ENCODE measurements around the gene EMCN. TPM values are rescaled to one million over a fixed set of nuclear protein-coding genes. Genes with fewer than 3 reads are reported as not detected.
"Not testable (repeated sequence)": the region's sequence is repeated elsewhere in the genome, so short reads cannot be mapped to it uniquely, and the experiment has no call there.

The EMCN gene
- total RNA-seq, 4 donors from 2014 or later: 33.3 to 84.1 (median 54.3) TPM

GRCh38 chr4:100533741-100534140 lies 15.9 kb upstream of the EMCN start:
- Histone ChIP-seq H3K27ac (no peak overlapping the region), H3K9me3 (no peaks in the 10 kb centered on the region), H3K4me3 (no peak overlapping the region), H3K36me3 (no peaks in the 10 kb centered on the region), H3K4me1 (no peaks in the 10 kb centered on the region), H3K27me3 (no peaks in the 10 kb centered on the region)
- TF ChIP-seq POLR2A (IDR thresholded peaks at IDR 0.05) (no peak), CTCF (IDR thresholded peaks at IDR 0.05) (no peak)
- intact Hi-C loops (cut with DNase I; ENCODE audit: low total_unique reads): no loop called here
- no peak for DNase-seq

- intact Hi-C loops (cut with DNase I; ENCODE audit: low total_unique reads): not testable (repeated sequence)
These were observed 12.3 kb upstream of the EMCN start for GRCh38 chr4:100530161-100530560.

GRCh38 chr4:100525686-100526085 lies 7.9 kb upstream of the EMCN start:
- no peaks in the 10 kb centered on the region for H3K9me3 ChIP-seq
- no peaks in the 10 kb centered on the region for H3K36me3 ChIP-seq
- no peaks in the 10 kb centered on the region for H3K27me3 ChIP-seq
- H3K27ac ChIP-seq: no peak overlapping the region
- H3K4me3 ChIP-seq: no peak overlapping the region
- no peak for DNase-seq
- no peaks in the 10 kb centered on the region for H3K4me1 ChIP-seq
- intact Hi-C loops (cut with DNase I; ENCODE audit: low total_unique reads): no loop called here
- no peak for TF ChIP-seq POLR2A (IDR thresholded peaks at IDR 0.05)
- TF ChIP-seq CTCF (IDR thresholded peaks at IDR 0.05): no peak

More at GRCh38 chr4:100530161-100530560, 12.3 kb upstream of the EMCN start:
- H3K27me3 ChIP-seq, H3K9me3 ChIP-seq, H3K27ac ChIP-seq, H3K4me3 ChIP-seq, H3K4me1 ChIP-seq, H3K36me3 ChIP-seq, DNase-seq: not testable (repeated sequence)

GRCh38 chr4:100519205-100519604 lies 1.4 kb upstream of the EMCN start:
- intact Hi-C loops (cut with DNase I; ENCODE audit: low total_unique reads): no loop called here
- Histone ChIP-seq H3K27me3 (no peaks in the 10 kb centered on the region), H3K36me3 (no peaks in the 10 kb centered on the region), H3K4me1 (no peaks in the 10 kb centered on the region), H3K4me3 (no peak overlapping the region), H3K9me3 (no peaks in the 10 kb centered on the region), H3K27ac (no peak overlapping the region)
- no peak for TF ChIP-seq CTCF (IDR thresholded peaks at IDR 0.05)
- DNase-seq: no peak

GRCh38 chr4:100516225-100516624 lies 1.6 kb downstream of the EMCN start:
- intact Hi-C loops (cut with DNase I; ENCODE audit: low total_unique reads): no loop called here
- peak overlapping the region in 1 of 2 donors; percentile 4 for H3K4me3 ChIP-seq
- TF ChIP-seq CTCF (IDR thresholded peaks at IDR 0.05) (no peak), POLR2A (IDR thresholded peaks at IDR 0.05) (no peak)
- DNase-seq: no peak
- peak overlapping the region; percentile 18 to 76 for H3K27ac ChIP-seq
- no peaks in the 10 kb centered on the region for H3K27me3 ChIP-seq
- H3K9me3 ChIP-seq: no peaks in the 10 kb centered on the region
- H3K4me1 ChIP-seq: no peaks in the 10 kb centered on the region
- H3K36me3 ChIP-seq: no peaks in the 10 kb centered on the region

- intact Hi-C loops (cut with DNase I; ENCODE audit: low total_unique reads): no loop called here
- no peaks in the 10 kb centered on the region for H3K9me3 ChIP-seq
- H3K27ac ChIP-seq: peak overlapping the region; percentile 28 to 76
- TF ChIP-seq POLR2A (IDR thresholded peaks at IDR 0.05) (no peak), CTCF (IDR thresholded peaks at IDR 0.05) (no peak)
- DNase-seq: no peak
- no peaks in the 10 kb centered on the region for H3K4me1 ChIP-seq
- H3K36me3 ChIP-seq: no peaks in the 10 kb centered on the region
- no peaks in the 10 kb centered on the region for H3K27me3 ChIP-seq
- H3K4me3 ChIP-seq: no peak overlapping the region
These were observed 5.9 kb downstream of the EMCN start for GRCh38 chr4:100511896-100512295.

Data from uterus (tissue), 4 donors.